Spleen (tissue), 7 donors: ENCODE results near the gene SLC23A2.

Experiments
- CTCF ChIP-seq, 11 experiments: fragments of 200-600 bp in 7 of 11; fragments of 450-650 bp in 4 of 11; sonication (generic) in 4 of 11; IDR thresholded peaks in 8 of 11; conservative IDR thresholded peaks in 3 of 11; 1 replicate in 7 of 11; 2 replicates in 4 of 11; pipeline versions ENCODE4 v1.4.0 to v1.8.0; 2016 to 2021; ENCODE audit warnings: antibody characterized with exemption in 11 of 11, inconsistent platforms in 4 of 11, mild to moderate bottlenecking in 1 of 11
- POLR2AphosphoS5 ChIP-seq, 3 donors: sonication (generic); formaldehyde crosslinking; IDR thresholded peaks; one replicate each; pipeline ENCODE4 v1.5.1; 2017; ENCODE audit warnings: antibody characterized with exemption in 3 of 3
- donor health status: DM: no; HTN: no; CAD: no; lungs with moderate emphysema.
- donor health status: DM: no; HTN: no; CAD: no.
- donor health status: DM: no; HTN: no; CAD: no.

- TF ChIP-seq CTCF (IDR thresholded peaks at IDR 0.05 in 8 of 11, conservative IDR thresholded peaks at IDR 0.05 in 3 of 11) (no peak), POLR2AphosphoS5 (IDR thresholded peaks at IDR 0.05) (no peak)
Observed at GRCh38 chr20:5033566-5033965, 32.3 kb upstream of the SLC23A2 start.
